Neural progenitor cell (in vitro differentiated cells): ENCODE data around the gene PPL. TPM values are rescaled to one million over a fixed set of nuclear protein-coding genes. Genes with fewer than 3 reads are reported as not detected.
A peak's percentile ranks its signal among the peaks of the same experiment; 100 is the strongest.

Source experiments
- DNase-seq: peaks from one replicate; pipeline ENCODE4 v3.0.0-alpha.2; 2016; ENCODE audit warnings: low spot score
- H2AFZ ChIP-seq: fragments of 200-600 bp; sonication (generic); replicated peaks from 2 replicates; pipeline ENCODE4 v1.6.1; 2016; ENCODE audit warnings: antibody characterized with exemption
- H3F3A ChIP-seq: fragments of 200-600 bp; sonication (generic); 2 replicates; pipeline ENCODE4 v1.6.1; 2016; ENCODE audit warnings: antibody characterized with exemption, low read depth
- H3K27ac ChIP-seq: fragments of 200-600 bp; sonication (generic); 2 replicates; pipeline ENCODE4 v1.5.1; 2016; ENCODE audit warnings: mild to moderate bottlenecking
- H3K27me3 ChIP-seq: fragments of 200-600 bp; sonication (generic); 2 replicates; pipeline ENCODE4 v1.6.1; 2016; ENCODE audit warnings: mild to moderate bottlenecking, moderate library complexity
- H3K36me3 ChIP-seq: fragments of 200-600 bp; sonication (generic); 2 replicates; pipeline ENCODE4 v1.5.1; 2016
- H3K4me1 ChIP-seq: fragments of 200-600 bp; sonication (generic); 2 replicates; pipeline ENCODE4 v1.6.1; 2016; ENCODE audit warnings: mixed run types
- H3K4me2 ChIP-seq: fragments of 200-600 bp; sonication (generic); 2 replicates; pipeline ENCODE4 v1.6.1; 2016
- H3K4me3 ChIP-seq: fragments of 200-600 bp; sonication (generic); 2 replicates; pipeline ENCODE4 v1.5.1; 2016
- H3K79me2 ChIP-seq: fragments of 200-600 bp; sonication (generic); 2 replicates; pipeline ENCODE4 v1.6.1; 2016; ENCODE audit warnings: low read depth
- H3K9ac ChIP-seq: fragments of 200-600 bp; sonication (generic); 2 replicates; pipeline ENCODE4 v1.6.1; 2016
- H3K9me3 ChIP-seq: fragments of 200-600 bp; sonication (generic); 2 replicates; pipeline ENCODE4 v1.5.1; 2016; ENCODE audit warnings: low read depth
- H4K20me1 ChIP-seq: fragments of 200-600 bp; sonication (generic); 2 replicates; pipeline ENCODE4 v1.6.1; 2016; ENCODE audit warnings: low read depth
- H3K27ac Mint-ChIP-seq: 3 replicates; pipeline ENCODE4 v1.8.0; 2021; ENCODE audit warnings: mixed read lengths
- H3K27me3 Mint-ChIP-seq: 2 replicates; pipeline ENCODE4 v1.8.0; 2022; ENCODE audit warnings: low read depth, mild to moderate bottlenecking, inconsistent platforms, moderate library complexity, mixed read lengths; ENCODE audit not compliant: insufficient read depth
- H3K36me3 Mint-ChIP-seq: 3 replicates; pipeline ENCODE4 v1.8.0; 2021; ENCODE audit warnings: mixed read lengths
- H3K4me1 Mint-ChIP-seq: 3 replicates; pipeline ENCODE4 v1.8.0; 2021; ENCODE audit warnings: mixed read lengths
- H3K4me3 Mint-ChIP-seq: 3 replicates; pipeline ENCODE4 v1.8.0; 2021; ENCODE audit warnings: mild to moderate bottlenecking, moderate library complexity, mixed read lengths
- H3K9me3 Mint-ChIP-seq: 3 replicates; pipeline ENCODE4 v1.8.0; 2020; ENCODE audit warnings: mixed read lengths
- EZH2 ChIP-seq: fragments of 200-600 bp; sonication (generic); IDR thresholded peaks from 2 replicates; pipeline ENCODE4 v1.6.1; 2017; ENCODE audit warnings: antibody characterized with exemption, mild to moderate bottlenecking, moderate library complexity
- EZH2phosphoT487 ChIP-seq: fragments of 200-600 bp; sonication (generic); IDR thresholded peaks from 2 replicates; pipeline ENCODE4 v1.6.1; 2017; ENCODE audit warnings: antibody characterized with exemption
- total RNA-seq: library from RNA; depleted of rRNA; stranded (reverse); fragments of >200 nt; gene quantifications from 2 replicates; pipeline ENCODE4 v1.2.3, GENCODE V29; 2015; ENCODE audit warnings: low replicate concordance
- TF ChIP-seq, protein P1 (sequence below): fragments of 200-600 bp; sonication (generic); IDR thresholded peaks from 2 replicates; pipeline ENCODE4 v1.5.1; 2017; ENCODE audit warnings: antibody characterized with exemption, mild to moderate bottlenecking

The PPL gene
- total RNA-seq, 1 donor from 2014 or later: 1.0 TPM

DNA sequence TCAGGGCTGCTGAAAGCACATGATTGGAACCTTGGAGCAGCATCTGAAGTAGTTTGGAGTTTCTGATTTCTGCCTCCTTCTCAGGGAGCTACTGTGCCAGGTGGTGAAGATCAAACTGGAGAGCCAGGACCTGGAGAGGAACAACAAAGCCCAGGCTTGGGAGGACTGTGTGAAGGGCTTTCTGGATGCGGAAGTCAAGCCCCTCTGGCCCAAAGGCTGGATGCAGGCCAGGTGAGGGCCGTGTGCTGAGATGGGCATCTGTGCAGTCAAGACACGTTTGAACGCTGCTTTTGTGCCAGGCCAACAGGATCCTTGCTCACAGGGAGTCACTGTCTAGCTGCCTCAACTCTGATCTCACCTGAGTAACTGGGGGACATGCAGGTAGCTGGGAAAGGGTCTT, 65.9 kb downstream of the PPL start:
- Mint-ChIP-seq H3K36me3 (peaks cover 30% of the 10 kb centered on the region), H3K27ac (no peak overlapping the region), H3K27me3 (peaks cover 9% of the 10 kb centered on the region), H3K4me1 (no peaks in the 10 kb centered on the region), H3K9me3 (no peaks in the 10 kb centered on the region), H3K4me3 (no peak overlapping the region)
- Histone ChIP-seq H3K27ac (no peak overlapping the region), H3K4me1 (no peaks in the 10 kb centered on the region), H3K9ac (no peak overlapping the region), H3K4me2 (no peak overlapping the region), H3K36me3 (no peaks in the 10 kb centered on the region), H4K20me1 (peaks cover 26% of the 10 kb centered on the region), H2AFZ (no peak overlapping the region), H3K27me3 (no peaks in the 10 kb centered on the region), H3K9me3 (no peaks in the 10 kb centered on the region), H3F3A (no peaks in the 10 kb centered on the region), H3K79me2 (peaks cover 30% of the 10 kb centered on the region), H3K4me3 (no peak overlapping the region)
- DNase-seq: no peak
- no peak for TF ChIP-seq EZH2phosphoT487
- TF ChIP-seq EZH2: no peak
- TF ChIP-seq, protein P1, sequence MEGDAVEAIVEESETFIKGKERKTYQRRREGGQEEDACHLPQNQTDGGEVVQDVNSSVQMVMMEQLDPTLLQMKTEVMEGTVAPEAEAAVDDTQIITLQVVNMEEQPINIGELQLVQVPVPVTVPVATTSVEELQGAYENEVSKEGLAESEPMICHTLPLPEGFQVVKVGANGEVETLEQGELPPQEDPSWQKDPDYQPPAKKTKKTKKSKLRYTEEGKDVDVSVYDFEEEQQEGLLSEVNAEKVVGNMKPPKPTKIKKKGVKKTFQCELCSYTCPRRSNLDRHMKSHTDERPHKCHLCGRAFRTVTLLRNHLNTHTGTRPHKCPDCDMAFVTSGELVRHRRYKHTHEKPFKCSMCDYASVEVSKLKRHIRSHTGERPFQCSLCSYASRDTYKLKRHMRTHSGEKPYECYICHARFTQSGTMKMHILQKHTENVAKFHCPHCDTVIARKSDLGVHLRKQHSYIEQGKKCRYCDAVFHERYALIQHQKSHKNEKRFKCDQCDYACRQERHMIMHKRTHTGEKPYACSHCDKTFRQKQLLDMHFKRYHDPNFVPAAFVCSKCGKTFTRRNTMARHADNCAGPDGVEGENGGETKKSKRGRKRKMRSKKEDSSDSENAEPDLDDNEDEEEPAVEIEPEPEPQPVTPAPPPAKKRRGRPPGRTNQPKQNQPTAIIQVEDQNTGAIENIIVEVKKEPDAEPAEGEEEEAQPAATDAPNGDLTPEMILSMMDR: no peak

DNA sequence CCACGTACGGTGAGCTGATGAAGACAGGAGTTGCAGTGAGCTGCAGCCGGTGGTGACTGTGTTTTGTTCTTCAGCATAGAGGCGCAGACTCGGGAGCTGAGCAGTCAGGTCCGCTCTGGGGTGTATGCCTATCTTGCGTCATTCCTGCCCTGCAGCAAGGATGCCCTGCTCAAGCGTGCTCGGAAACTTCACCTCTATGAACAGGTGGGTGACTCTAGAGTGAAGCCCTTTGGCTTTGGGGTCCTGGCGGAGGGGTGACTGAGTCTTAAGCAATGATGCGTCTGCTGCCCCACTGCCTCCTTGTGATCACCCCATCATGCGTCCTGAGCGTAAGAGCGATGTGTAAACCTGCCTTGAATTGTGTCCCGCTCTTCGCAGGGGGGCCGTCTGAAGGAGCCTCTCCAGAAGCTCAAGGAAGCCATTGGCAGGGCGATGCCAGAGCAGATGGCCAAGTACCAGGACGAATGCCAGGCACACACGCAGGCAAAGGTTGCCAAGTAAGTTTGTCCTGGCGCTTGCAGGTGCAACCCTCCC, 66.7 kb downstream of the PPL start:
- H3K4me3 Mint-ChIP-seq: no peak overlapping the region
- Histone ChIP-seq H3K27me3 (no peaks in the 10 kb centered on the region), H3K4me3 (no peak overlapping the region), H3K79me2 (peaks cover 39% of the 10 kb centered on the region), H3K4me2 (no peak overlapping the region), H3K36me3 (no peaks in the 10 kb centered on the region), H3K9ac (no peak overlapping the region), H3K9me3 (no peaks in the 10 kb centered on the region), H3K27ac (no peak overlapping the region), H4K20me1 (peaks cover 30% of the 10 kb centered on the region), H2AFZ (no peak overlapping the region), H3K4me1 (no peaks in the 10 kb centered on the region), H3F3A (no peaks in the 10 kb centered on the region)
- TF ChIP-seq EZH2phosphoT487: no peak
- TF ChIP-seq EZH2: no peak
- TF ChIP-seq, protein P1: no peak
- peaks cover 5% of the 10 kb centered on the region for H3K27me3 Mint-ChIP-seq
- H3K27ac Mint-ChIP-seq: no peak overlapping the region
- no peaks in the 10 kb centered on the region for H3K4me1 Mint-ChIP-seq
- H3K9me3 Mint-ChIP-seq: no peaks in the 10 kb centered on the region
- peaks cover 28% of the 10 kb centered on the region for H3K36me3 Mint-ChIP-seq
- DNase-seq: no peak

DNA sequence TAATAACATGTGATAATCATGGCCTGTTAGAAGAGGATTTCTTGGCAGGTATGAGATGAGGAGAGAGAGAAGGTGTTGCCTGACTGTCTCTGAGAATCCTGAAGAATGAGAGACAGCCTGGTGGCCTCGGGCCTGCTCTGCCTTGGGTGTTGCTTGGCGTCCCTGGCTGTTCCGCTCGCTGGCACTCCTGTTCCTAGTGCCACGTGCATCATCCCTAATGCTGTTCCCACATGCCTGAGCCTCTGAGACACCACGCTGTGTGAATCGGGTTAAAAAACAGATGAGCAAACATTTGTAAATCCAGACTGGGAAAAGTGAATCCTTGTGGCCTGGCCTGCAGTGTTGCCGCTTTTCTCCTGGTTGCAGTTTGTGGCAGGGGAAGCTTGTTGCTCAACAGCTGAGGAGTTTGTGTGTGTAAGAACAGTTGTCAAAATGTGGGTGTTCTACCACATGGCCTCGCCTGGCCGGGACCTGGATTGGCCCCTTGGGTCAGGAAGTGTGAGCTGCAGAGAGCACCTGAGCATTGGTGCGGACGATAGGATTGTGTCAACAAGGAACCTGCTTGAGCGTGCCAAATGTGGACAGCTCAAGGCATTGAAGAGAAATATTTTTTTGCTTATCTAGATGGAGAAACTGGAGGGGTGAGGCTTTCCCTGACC, 67.7 kb downstream of the PPL start:
- Histone ChIP-seq H3K27ac (no peak overlapping the region), H3K27me3 (no peaks in the 10 kb centered on the region), H3K4me1 (no peaks in the 10 kb centered on the region), H3K79me2 (peaks cover 48% of the 10 kb centered on the region), H3K9ac (no peak overlapping the region), H4K20me1 (peaks cover 39% of the 10 kb centered on the region), H3F3A (no peaks in the 10 kb centered on the region), H3K36me3 (no peaks in the 10 kb centered on the region), H3K4me2 (no peak overlapping the region), H3K9me3 (no peaks in the 10 kb centered on the region), H2AFZ (no peak overlapping the region), H3K4me3 (no peak overlapping the region)
- Mint-ChIP-seq H3K9me3 (no peaks in the 10 kb centered on the region), H3K36me3 (peaks cover 21% of the 10 kb centered on the region), H3K27ac (peak overlapping the region; percentile 27), H3K4me3 (no peak overlapping the region), H3K4me1 (no peaks in the 10 kb centered on the region), H3K27me3 (peaks cover 3% of the 10 kb centered on the region)
- TF ChIP-seq, protein P1: no peak
- TF ChIP-seq EZH2 (no peak), EZH2phosphoT487 (no peak)
- DNase-seq: no peak
